ENCODE results near the gene PNMA8A. TPM values are rescaled to one million over a fixed set of nuclear protein-coding genes. Genes with fewer than 3 reads are reported as not detected.

Gene PNMA8A
- total and polyA plus RNA-seq, 2 of the 8 experiments (the other 6 are each of a cell fraction or from before 2014, with no cell fraction given) = 10.0 to 22.8 TPM

- no peak for TF ChIP-seq E2F6 (IDR thresholded peaks at IDR 0.05)
- TF ChIP-seq PHF8 (conservative IDR thresholded peaks at IDR 0.05; ENCODE audit: low read depth, low read length) = no peak
- TF ChIP-seq NRF1 (IDR thresholded peaks at IDR 0.05; ENCODE audit: low read depth, low read length) = peak; percentile 72
- TF ChIP-seq SUZ12 (IDR thresholded peaks at IDR 0.05; ENCODE audit: low read length) = no peak
- TF ChIP-seq EGR1 (IDR thresholded peaks at IDR 0.05; ENCODE audit: borderline replicate concordance, low read depth, low read length) = no peak
- no peak for TF ChIP-seq ATF2 (IDR thresholded peaks at IDR 0.05; ENCODE audit: low read length)
- TF ChIP-seq CHD7 (IDR thresholded peaks at IDR 0.05; ENCODE audit: insufficient replicate concordance, low read length) = no peak
- TF ChIP-seq RXRA (IDR thresholded peaks at IDR 0.05; ENCODE audit: insufficient read depth, low read depth, low read length) = no peak
These were observed 44.7 kb downstream of the PNMA8A start (continued) for GRCh38 chr19:46426506-46427162.

All from H1 (cell line).